ENCODE results near the gene DLX5. TPM values are rescaled to one million over a fixed set of nuclear protein-coding genes. Genes with fewer than 3 reads are reported as not detected.
"Not testable (repeated sequence)": the region's sequence is repeated elsewhere in the genome, so short reads cannot be mapped to it uniquely, and the experiment has no call there.

The DLX5 gene
- total RNA-seq, 3 donors from 2014 or later: not detected

DNA sequence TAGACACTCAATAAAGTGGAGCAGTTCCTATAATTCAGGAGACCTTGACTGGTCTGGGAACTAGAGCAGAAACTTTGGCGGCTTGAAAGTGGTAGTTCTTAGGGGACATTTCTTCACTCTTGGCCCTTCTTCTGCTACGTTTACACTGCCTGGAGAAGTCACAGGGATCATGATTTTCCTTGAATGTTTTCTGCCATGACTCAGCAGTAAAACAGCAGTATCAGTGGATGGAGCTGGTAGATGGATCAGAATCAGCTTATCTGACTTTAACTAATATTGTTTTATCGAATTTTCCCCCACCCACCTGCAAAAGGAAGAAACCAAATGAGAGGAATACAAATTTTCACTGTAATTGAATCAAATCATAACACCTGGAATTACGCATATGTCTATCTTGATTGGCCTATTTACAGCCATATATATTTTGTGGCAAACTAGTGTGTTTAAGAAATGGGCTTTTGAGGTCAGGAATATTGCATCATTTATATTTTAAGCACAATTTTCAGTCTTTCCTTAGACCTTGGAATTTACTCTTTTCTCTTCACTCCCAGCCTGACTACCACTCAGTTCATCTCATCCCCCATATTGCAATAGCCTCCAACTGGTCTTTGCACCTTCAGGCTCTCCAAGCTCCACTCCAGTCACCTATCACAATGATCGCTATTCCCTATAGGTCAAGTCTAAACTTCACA, 14.9 kb upstream of the DLX5 start:
- H3K4me1 ChIP-seq: no peaks in the 10 kb centered on the region
- no peak overlapping the region for H3K27ac ChIP-seq
- H3K36me3 ChIP-seq: no peaks in the 10 kb centered on the region
- peaks cover 0 to 47% of the 10 kb centered on the region in 2 donors for H3K27me3 ChIP-seq
- no peak for DNase-seq (ENCODE audit: low spot score in 2 of 2)
- H3K4me3 ChIP-seq: no peak overlapping the region
- H3K9me3 ChIP-seq: peaks cover 0 to under 1% of the 10 kb centered on the region in 2 donors
- no peak for TF ChIP-seq POLR2A (IDR thresholded peaks at IDR 0.05)
- intact Hi-C loops (cut with DNase I; ENCODE audit: low total_unique reads): no loop called here

DNA sequence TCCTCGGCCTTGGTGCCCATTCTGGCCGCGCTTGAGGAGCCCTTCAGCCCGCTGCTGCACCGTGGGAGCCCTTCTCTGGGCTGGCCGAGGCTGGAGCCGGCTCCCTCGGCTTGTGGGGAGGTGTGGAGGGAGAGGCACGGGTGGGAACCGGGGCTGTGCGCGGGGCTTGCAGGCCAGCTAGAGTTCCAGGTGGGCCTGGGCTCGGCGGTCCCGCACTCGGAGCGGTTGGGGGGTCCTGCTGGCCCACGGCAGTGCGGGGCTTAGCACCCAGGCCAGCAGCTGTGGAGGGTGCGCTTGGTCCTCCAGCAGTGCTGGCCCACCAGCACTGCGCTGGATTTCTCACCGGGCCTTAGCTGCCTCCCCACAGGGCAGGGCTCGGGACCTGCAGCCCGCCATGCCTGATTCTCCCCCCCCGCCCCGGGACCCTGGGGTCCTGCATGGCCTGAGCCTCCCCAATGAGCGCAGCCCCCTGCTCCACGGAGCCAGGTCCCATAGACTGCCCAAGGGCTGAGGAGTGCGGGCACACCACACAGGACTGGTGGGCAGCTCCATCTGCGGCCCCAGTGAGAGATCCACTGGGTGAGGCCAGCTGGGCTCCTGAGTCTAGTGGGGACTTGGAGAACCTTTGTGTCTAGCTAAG, 9.7 kb upstream of the DLX5 start:
- H3K27me3 ChIP-seq: peaks cover 0 to 29% of the 10 kb centered on the region in 2 donors
- H3K36me3 ChIP-seq; intact Hi-C loops (cut with DNase I; ENCODE audit: low total_unique reads); H3K4me1 ChIP-seq; DNase-seq (ENCODE audit: low spot score in 2 of 2); H3K27ac ChIP-seq; H3K4me3 ChIP-seq; H3K9me3 ChIP-seq: not testable (repeated sequence)

DNA sequence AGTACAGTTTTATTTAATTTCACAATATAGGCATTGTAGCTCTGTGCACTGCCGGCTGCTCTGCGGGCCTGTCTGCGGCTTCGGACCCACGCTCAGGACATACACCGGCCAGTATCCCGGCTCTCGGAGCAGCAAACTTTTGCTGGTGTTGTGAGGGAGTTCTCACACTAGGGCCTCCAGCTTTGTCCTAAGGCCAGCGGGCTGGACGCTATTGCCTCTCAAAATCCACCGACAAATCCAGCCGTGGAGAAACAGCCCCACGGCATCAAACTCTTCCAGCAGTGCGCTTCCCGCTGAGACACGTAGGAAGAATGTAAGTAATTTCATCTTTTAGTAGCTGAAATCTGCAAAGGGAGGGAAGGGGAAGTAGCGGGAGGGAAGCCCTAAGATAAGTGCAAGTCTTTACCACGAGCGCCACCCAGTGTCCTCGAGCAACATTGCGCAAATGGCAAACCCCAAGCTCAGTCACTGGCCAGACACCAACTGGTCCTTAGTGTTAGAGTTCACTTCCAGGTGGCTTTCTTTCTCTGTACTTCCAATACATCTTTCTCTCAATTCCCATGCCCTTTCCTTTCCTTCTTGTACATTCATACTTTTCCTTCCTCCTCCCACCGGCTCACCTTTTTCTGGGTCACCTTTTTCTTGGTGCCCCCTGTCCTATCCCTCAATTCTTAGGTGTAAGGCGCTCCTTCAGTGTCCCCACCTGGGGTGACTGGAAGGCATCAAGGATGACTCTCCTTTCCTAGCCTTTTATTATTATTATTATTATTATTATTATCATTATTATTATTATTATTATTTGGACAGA, 3.0 kb upstream of the DLX5 start:
- intact Hi-C loops (cut with DNase I; ENCODE audit: low total_unique reads): no loop called here
- Histone ChIP-seq H3K36me3 (no peaks in the 10 kb centered on the region), H3K9me3 (no peaks in the 10 kb centered on the region), H3K27ac (no peak overlapping the region), H3K27me3 (peaks cover 0 to 67% of the 10 kb centered on the region in 2 donors), H3K4me3 (peak overlapping the region; percentile 32 to 64 (median 39)), H3K4me1 (peaks cover 8 to 11% of the 10 kb centered on the region in 2 donors)
- TF ChIP-seq POLR2AphosphoS5 (IDR thresholded peaks at IDR 0.05) (no peak), POLR2A (IDR thresholded peaks at IDR 0.05) (no peak)
- TF ChIP-seq, protein P1, sequence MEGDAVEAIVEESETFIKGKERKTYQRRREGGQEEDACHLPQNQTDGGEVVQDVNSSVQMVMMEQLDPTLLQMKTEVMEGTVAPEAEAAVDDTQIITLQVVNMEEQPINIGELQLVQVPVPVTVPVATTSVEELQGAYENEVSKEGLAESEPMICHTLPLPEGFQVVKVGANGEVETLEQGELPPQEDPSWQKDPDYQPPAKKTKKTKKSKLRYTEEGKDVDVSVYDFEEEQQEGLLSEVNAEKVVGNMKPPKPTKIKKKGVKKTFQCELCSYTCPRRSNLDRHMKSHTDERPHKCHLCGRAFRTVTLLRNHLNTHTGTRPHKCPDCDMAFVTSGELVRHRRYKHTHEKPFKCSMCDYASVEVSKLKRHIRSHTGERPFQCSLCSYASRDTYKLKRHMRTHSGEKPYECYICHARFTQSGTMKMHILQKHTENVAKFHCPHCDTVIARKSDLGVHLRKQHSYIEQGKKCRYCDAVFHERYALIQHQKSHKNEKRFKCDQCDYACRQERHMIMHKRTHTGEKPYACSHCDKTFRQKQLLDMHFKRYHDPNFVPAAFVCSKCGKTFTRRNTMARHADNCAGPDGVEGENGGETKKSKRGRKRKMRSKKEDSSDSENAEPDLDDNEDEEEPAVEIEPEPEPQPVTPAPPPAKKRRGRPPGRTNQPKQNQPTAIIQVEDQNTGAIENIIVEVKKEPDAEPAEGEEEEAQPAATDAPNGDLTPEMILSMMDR (IDR thresholded peaks at IDR 0.05): peak; percentile 77 to 89 (median 84)
- peak; percentile 63 to 72 for DNase-seq (ENCODE audit: low spot score in 2 of 2)

DNA sequence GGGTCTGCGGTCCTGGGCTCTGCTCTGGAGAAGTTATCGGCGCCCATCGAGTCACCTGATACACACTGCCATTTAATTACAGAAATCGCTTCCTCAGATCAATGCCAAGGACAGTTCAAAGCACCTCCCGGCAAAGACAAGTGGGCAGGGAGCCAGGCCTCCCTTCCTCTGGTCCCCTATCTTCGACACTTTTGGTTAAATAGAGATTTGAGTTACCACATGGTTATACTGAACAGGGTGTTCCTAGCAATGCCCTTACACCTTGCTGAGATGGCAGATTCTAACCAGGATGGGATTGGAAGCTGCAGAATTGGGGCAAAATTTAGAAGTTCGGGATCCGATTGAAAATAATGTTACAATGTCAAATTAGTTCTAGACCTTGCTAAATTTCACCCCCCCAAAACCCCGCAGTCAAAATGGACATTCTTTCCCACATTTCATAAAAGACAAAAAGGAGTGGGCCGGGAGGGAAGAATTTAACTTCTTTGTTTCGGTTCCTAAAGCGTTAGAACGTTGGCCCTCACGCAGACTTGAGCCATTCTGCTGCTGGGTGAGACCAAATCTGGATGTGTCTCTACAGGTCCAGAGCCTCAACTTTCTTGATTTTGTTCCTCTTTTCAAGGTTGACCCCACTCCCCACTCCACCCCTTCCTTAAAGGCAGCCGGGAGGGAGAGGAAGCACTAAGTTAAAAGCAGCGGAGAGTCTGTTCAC, 2.2 kb upstream of the DLX5 start:
- peaks cover 8 to 11% of the 10 kb centered on the region in 2 donors for H3K4me1 ChIP-seq
- H3K27me3 ChIP-seq: peaks cover 0 to 67% of the 10 kb centered on the region in 2 donors
- H3K36me3 ChIP-seq: no peaks in the 10 kb centered on the region
- TF ChIP-seq POLR2AphosphoS5 (IDR thresholded peaks at IDR 0.05): no peak
- TF ChIP-seq, protein P1 (IDR thresholded peaks at IDR 0.05): no peak
- TF ChIP-seq POLR2A (IDR thresholded peaks at IDR 0.05): no peak
- DNase-seq (ENCODE audit: low spot score in 2 of 2): no peak
- intact Hi-C loops (cut with DNase I; ENCODE audit: low total_unique reads): no loop called here
- peak overlapping the region; percentile 32 to 64 (median 39) for H3K4me3 ChIP-seq
- no peaks in the 10 kb centered on the region for H3K9me3 ChIP-seq
- H3K27ac ChIP-seq: no peak overlapping the region

DNA sequence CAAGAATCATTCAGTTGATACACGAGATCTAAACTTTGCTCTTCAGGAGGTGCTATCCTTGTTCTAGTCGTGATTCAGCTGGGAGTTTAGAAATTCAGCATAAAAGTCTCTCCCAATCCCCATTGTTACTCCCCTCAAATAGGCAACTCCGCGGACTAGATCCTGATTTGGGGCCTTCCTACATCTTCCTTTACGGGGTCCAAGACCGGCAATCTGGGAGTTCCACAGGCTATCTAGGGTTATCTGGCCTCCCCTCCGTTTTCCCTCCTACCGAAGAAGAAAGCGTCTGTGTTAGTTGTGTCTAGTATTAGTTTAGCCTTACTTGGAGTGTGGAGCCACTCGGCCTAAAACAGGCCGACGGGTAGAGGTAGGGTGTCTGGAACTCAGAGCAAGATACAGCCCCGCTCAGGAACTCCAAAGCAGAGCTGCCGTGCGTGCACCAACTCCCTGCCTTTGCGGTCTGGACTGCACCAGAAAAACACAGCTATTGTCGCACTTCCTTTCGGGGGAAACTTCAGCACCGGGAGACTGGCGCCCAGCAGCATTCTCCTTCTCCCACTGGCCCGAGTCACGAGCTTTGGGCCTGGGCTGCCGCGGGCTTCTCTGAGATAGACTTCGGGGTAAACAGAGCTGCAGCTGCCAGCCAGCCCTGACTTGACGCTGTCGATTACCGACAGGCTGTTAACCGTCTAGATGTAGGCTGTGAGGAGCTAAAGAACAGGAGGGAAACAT, 1.5 kb upstream of the DLX5 start:
- peaks cover 0 to 71% of the 10 kb centered on the region in 2 donors for H3K27me3 ChIP-seq
- no peaks in the 10 kb centered on the region for H3K36me3 ChIP-seq
- no peak overlapping the region for H3K27ac ChIP-seq
- peak overlapping the region; percentile 32 to 64 (median 39) for H3K4me3 ChIP-seq
- no peak for TF ChIP-seq POLR2AphosphoS5 (IDR thresholded peaks at IDR 0.05)
- TF ChIP-seq, protein P1 (IDR thresholded peaks at IDR 0.05): no peak
- TF ChIP-seq POLR2A (IDR thresholded peaks at IDR 0.05): no peak
- no peak for DNase-seq (ENCODE audit: low spot score in 2 of 2)
- H3K4me1 ChIP-seq: peaks cover 8 to 11% of the 10 kb centered on the region in 2 donors
- intact Hi-C loops (cut with DNase I; ENCODE audit: low total_unique reads): no loop called here
- no peaks in the 10 kb centered on the region for H3K9me3 ChIP-seq
